GM18951 (cell line): ENCODE measurements around the gene MXRA7.

Experiments used
- POLR2A ChIP-seq: IDR thresholded peaks from 4 replicates; pipeline ENCODE4 v1.6.1; 2011; ENCODE audit warnings: mild to moderate bottlenecking; ENCODE audit not compliant: insufficient read length, insufficient read depth; ENCODE audit errors: extremely low read depth
- in situ Hi-C: fragments of 300-500 bp; cut with MboI; formaldehyde crosslinking; loops from one replicate; pipeline ENCODE4 v1.12.0; 2022; ENCODE audit warnings: low sequenced_read_pairs, mixed read lengths, inconsistent platforms; ENCODE audit not compliant: unreplicated experiment

MXRA7 gene

DNA sequence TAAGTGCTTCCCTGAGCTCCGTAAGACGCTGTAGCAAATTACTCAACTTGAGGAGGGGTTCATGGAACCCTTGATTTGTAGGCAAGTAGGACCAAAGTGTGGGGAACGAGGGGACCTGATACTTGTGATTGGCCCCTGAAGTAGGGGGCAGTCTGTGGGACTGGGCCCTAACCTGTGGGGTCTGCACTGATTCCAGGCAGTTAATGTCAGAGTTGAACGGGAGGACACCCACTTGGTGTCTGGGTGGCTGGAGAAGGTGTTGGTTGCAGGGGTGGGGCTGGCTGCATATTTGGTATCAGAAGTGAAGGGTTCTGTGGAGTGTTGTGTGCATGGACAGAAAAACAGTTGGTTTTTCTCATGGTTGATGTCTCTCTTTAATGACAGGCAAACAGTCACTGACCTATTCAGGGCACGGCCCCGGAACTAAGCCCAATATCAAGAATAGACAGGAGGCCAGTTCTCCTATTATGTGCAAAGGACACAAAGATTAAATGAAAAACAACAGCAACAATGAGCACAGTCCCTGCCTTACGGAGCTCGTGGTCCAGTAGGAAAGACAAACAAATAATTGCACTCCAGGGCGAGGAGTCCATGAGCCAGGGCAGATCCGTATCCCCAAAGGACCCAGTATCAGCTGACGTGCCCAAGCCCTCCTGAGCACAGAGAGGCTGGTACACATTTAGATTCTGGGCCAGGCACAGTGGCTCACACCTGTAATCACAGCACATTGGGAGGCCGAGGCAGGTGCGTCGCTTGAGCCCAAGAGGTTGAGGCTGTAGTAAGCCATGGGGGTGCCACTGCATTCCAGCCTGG lies 19.2 kb downstream of the MXRA7 start:
- no peak for TF ChIP-seq POLR2A
- in situ Hi-C loops: no loop called here

GRCh38 chr17:76690596-76691280 lies 20.0 kb downstream of the MXRA7 start:
- TF ChIP-seq POLR2A: no peak
- in situ Hi-C loops: no loop called here

DNA sequence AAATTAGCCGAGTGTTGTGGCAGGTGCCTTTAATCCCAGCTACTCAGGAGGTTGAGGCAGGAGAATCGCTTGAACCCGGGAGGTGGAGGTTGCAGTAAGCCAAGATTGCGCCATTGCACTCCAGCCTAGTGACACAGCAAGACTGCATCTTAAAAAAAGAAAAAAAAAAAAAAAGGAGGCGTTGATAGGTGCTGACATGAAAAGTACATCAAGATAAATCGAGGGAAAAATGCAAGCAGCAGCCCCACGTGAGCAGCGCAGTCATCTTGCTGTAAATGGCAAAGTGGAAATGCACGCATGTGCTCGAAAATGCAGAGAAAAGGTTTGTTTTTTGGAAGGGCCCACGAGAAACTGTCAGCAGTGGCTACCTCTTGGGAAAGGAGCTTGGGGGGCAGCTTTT lies 20.9 kb downstream of the MXRA7 start:
- TF ChIP-seq POLR2A: no peak
- in situ Hi-C loops: no loop called here

DNA sequence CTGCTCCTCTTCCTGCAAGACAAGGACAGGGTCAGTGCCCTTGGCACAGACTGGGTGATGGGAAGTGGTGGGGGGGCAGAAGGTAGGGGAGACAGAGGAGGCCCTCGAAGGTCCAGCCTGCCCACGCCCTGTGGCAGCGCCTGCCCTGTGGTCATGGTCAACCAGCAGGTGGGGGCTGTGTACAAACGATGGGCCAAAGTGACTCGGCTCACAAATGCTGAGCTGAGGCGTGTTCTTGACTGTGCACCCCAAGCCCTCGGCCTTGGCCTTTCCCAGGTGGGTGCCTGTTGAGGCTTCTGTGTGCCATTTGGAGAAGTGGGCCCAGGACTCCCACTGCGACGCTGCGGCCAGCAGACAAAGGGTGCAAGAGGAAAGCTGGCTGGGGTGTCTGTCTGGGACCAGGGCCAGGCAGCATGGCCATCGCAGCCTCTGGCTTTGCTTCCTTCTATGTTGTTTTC lies 22.6 kb downstream of the MXRA7 start:
- in situ Hi-C loops: no loop called here
- TF ChIP-seq POLR2A: no peak

GRCh38 chr17:76687298-76688164 lies 23.2 kb downstream of the MXRA7 start:
- in situ Hi-C loops: no loop called here
- no peak for TF ChIP-seq POLR2A

DNA sequence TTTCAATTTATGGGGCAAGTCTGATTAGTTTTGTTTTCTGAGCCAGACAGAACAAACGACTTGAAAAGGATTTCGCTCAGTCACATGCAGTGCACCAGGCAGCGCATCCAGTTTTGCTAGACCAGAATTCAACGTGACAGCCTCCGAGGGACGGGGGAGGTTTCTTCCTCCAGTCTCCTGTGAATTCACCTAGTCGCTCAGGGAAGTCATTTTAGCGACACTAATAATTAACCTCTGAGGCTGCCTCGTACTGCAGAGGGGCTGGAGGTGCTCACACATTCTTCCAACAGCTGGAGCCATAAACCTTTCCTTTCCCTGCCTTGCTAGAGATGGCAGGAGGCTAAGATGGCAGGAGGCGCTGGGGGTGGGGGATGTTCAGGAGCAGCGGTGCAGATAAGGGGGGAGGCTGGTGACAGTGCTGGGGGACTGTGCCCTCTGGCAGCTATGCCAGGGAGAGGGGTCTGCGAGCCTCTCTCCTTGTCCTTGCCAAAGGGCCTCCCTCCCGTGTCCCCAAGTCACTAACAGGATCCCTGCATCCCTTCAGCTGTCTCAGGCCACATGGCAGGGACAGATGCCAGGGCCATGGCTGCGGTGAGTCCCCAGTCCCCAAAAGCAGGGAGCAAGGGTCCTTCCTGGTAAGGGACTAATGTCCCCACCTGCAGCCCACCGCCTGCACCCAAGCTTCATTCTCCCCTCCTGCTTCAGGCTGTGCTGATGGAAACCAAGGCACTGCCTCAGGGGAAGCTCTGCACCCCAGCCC lies 24.0 kb downstream of the MXRA7 start:
- in situ Hi-C loops: no loop called here
- no peak for TF ChIP-seq POLR2A

DNA sequence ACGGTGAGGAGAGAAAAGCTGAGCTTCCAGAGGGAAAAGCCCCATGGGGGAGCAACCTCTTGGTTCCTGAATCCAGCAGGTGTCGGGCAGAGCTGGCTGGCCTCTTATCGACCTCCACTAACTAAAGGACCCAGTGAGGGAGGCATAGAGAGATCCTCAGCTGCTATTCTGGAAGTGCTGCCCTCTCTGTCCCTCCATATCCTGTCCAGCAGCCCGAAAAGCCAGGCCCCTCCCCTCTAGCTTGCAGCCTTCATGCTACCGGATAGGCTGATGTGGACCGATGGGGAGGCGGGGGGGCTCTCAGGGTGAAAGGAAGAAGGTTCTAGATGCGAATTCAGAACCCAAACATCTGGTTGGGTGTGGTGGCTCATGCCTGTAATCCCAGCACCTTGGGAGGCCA lies 24.9 kb downstream of the MXRA7 start:
- TF ChIP-seq POLR2A: no peak
- in situ Hi-C loops: no loop called here

GRCh38 chr17:76685366-76685765 lies 25.4 kb downstream of the MXRA7 start:
- in situ Hi-C loops: no loop called here
- TF ChIP-seq POLR2A: no peak

GRCh38 chr17:76684756-76685155 lies 26.0 kb downstream of the MXRA7 start:
- in situ Hi-C loops: no loop called here

GRCh38 chr17:76683921-76684745 lies 26.6 kb downstream of the MXRA7 start:
- no peak for TF ChIP-seq POLR2A
- in situ Hi-C loops: no loop called here

More at GRCh38 chr17:76684756-76685155, 26.0 kb downstream of the MXRA7 start:
- TF ChIP-seq POLR2A: no peak

DNA sequence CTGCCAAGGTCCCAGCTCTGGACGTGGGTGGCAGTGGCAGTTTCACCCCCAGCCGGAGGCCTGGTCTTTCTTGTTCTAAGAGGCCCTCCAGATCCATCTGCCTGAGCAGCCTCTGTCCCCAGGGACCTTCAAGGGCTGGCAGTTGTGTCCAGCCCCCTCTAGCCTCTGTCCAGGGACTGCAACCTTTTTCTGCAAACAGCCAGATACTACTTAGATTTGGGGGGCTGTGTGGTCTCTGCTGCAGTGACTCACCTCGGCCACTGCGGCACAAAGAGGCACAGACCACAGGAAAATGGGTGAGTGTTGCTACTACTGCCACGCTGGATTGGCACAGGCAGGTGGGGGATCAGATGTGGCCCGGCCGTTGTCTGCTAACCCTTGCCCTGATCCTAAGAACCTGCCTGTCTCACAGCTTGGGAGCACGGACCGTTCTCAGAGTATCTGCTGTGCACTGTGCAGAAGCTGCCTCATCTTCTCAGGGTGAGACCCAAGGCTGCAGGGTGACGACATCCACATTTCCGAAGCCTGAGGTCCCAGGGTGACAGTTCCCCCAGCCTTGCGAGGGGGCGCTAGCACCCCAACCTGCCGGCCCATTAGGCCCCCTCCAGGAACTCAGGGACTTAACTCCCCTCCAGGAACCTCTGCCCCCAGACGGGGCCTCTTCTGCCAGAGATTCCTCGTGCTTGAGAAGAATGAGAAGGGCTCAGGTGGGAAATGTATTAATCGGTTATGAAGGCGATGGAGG lies 27.6 kb downstream of the MXRA7 start:
- in situ Hi-C loops: no loop called here
- TF ChIP-seq POLR2A: no peak

DNA sequence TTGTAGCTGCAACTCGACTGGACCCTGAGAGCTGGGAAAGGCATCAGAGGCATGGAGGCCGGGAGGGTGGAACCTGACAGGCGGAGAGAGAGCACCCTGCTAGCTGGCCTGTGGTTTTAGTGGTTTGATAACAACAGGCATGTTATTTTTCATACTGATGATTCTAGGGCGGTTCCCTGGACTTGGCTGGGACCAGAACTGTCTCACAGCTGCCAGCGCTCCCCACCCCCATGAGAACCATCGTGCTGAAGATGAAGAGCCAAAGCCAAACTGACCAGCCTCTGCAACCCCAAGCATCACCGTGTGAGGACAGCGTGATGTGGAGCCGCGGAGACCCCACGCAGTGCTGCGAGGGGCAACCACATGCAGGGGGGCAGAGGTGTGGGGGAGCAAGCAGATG lies 28.5 kb downstream of the MXRA7 start:
- no peak for TF ChIP-seq POLR2A
- in situ Hi-C loops: no loop called here
